IMR-90 (cell line): ENCODE measurements around the gene PIGN. TPM values are rescaled to one million over a fixed set of nuclear protein-coding genes. Genes with fewer than 3 reads are reported as not detected.

Experiments
- ATAC-seq: fragments of 200-7000 bp; cut with Tn5 transposase; 2 replicates; pipeline ENCODE4 v1.9.1; 2020; ENCODE audit warnings: low read depth, mild to moderate bottlenecking, moderate library complexity
- BruUV-seq: library from RNA; stranded (reverse); fragments of 400-500 nt; replicated peaks from 2 replicates; lab custom pipeline; 2021; lab: Mats Ljungman, UMichigan
- CTCF ChIA-PET: fragments of 300-600 bp; formaldehyde crosslinking; extraction: SDS; loops from one replicate; lab custom pipeline; 2021; ENCODE audit warnings: antibody characterized with exemption; lab: Yijun Ruan, JAX
- POLR2A ChIA-PET: fragments of 300-600 bp; sonication (Branson Sonifier 250); formaldehyde crosslinking; loops from one replicate; lab custom pipeline; 2022; ENCODE audit warnings: antibody characterized with exemption; ENCODE audit not compliant: unreplicated experiment; lab: Charles Lee
- DNase-seq: peaks from one replicate; pipeline ENCODE4 v3.0.0; 2013
- H2AFZ ChIP-seq: replicated peaks from 2 replicates; pipeline ENCODE3; 2013; ENCODE audit warnings: low read length, mild to moderate bottlenecking; ENCODE audit not compliant: poor library complexity
- H2AK5ac ChIP-seq: 2 replicates; pipeline ENCODE4 v1.6.1; 2013; ENCODE audit warnings: low read depth, low read length, inconsistent platforms
- H2AK9ac ChIP-seq: replicated peaks from 2 replicates; pipeline ENCODE3; 2013; ENCODE audit warnings: mild to moderate bottlenecking, low read depth, low read length, moderate library complexity; ENCODE audit not compliant: poor library complexity
- H2BK120ac ChIP-seq: 2 replicates; pipeline ENCODE4 v1.6.1; 2013; ENCODE audit warnings: low read depth, low read length, inconsistent platforms
- H2BK15ac ChIP-seq: 3 replicates; pipeline ENCODE4 v1.6.1; 2013; ENCODE audit warnings: low read depth, low read length, inconsistent platforms
- H2BK20ac ChIP-seq: 2 replicates; pipeline ENCODE4 v1.6.1; 2013; ENCODE audit warnings: low read depth, mild to moderate bottlenecking, inconsistent platforms, low read length, moderate library complexity
- H2BK5ac ChIP-seq: 2 replicates; pipeline ENCODE4 v1.6.1; 2013; ENCODE audit warnings: mild to moderate bottlenecking, low read depth, low read length, inconsistent platforms; ENCODE audit not compliant: poor library complexity, severe bottlenecking
- H3K14ac ChIP-seq: replicated peaks from 2 replicates; pipeline ENCODE4 v1.6.1; 2013; ENCODE audit warnings: low read depth, low read length, inconsistent platforms
- H3K18ac ChIP-seq: 2 replicates; pipeline ENCODE4 v1.6.1; 2013; ENCODE audit warnings: low read depth, low read length, control low read depth
- H3K23ac ChIP-seq: 2 replicates; pipeline ENCODE4 v1.6.1; 2013; ENCODE audit warnings: low read depth, low read length, inconsistent platforms
- H3K27ac ChIP-seq: 2 replicates; pipeline ENCODE4 v1.5.1; 2013; ENCODE audit warnings: mild to moderate bottlenecking, control low read depth, low read length; ENCODE audit not compliant: insufficient read depth
- H3K27me3 ChIP-seq: 2 replicates; pipeline ENCODE4 v1.6.1; 2013; ENCODE audit warnings: low read length; ENCODE audit not compliant: control insufficient read depth, insufficient read depth
- H3K36me3 ChIP-seq: 2 replicates; pipeline ENCODE4 v1.6.1; 2013; ENCODE audit warnings: low read length, mixed read lengths; ENCODE audit not compliant: control insufficient read depth, insufficient read depth
- H3K4ac ChIP-seq: 2 replicates; pipeline ENCODE4 v1.6.1; 2013; ENCODE audit warnings: low read depth, low read length, inconsistent platforms
- H3K4me1 ChIP-seq: 2 replicates; pipeline ENCODE4 v1.6.1; 2013; ENCODE audit warnings: low read length, mixed read lengths; ENCODE audit not compliant: control insufficient read depth, insufficient read depth
- H3K4me2 ChIP-seq: 2 replicates; pipeline ENCODE4 v1.6.1; 2013; ENCODE audit warnings: low read depth, mild to moderate bottlenecking, control low read depth, low read length, moderate library complexity
- H3K4me3 ChIP-seq: 2 replicates; pipeline ENCODE4 v1.5.1; 2013; ENCODE audit warnings: low read depth, mild to moderate bottlenecking, control low read depth, low read length, moderate library complexity; ENCODE audit not compliant: insufficient read depth
- H3K56ac ChIP-seq: 2 replicates; pipeline ENCODE4 v1.6.1; 2013; ENCODE audit warnings: low read length, inconsistent platforms; ENCODE audit not compliant: insufficient read depth; ENCODE audit errors: extremely low read depth
- H3K79me1 ChIP-seq, 2 experiments: 2 replicates each; pipeline ENCODE4 v1.6.1; 2013; ENCODE audit warnings: low read length in 2 of 2, inconsistent platforms in 1 of 2, low read depth in 1 of 2
- H3K9ac ChIP-seq: 2 replicates; pipeline ENCODE4 v1.6.1; 2013; ENCODE audit warnings: low read depth, low read length, control low read depth
- H3K9me1 ChIP-seq: 2 replicates; pipeline ENCODE4 v1.6.1; 2013; ENCODE audit warnings: low read length, inconsistent platforms; ENCODE audit not compliant: insufficient read depth
- H3K9me3 ChIP-seq: 2 replicates; pipeline ENCODE4 v1.6.1; 2013; ENCODE audit warnings: low read length; ENCODE audit not compliant: control insufficient read depth, insufficient read depth
- H4K20me1 ChIP-seq: 2 replicates; pipeline ENCODE4 v1.6.1; 2013; ENCODE audit warnings: low read length, inconsistent platforms; ENCODE audit not compliant: insufficient read depth
- H4K5ac ChIP-seq: 2 replicates; pipeline ENCODE4 v1.6.1; 2013; ENCODE audit warnings: mild to moderate bottlenecking, low read depth, low read length, control low read depth
- H4K8ac ChIP-seq, 2 experiments: 2 replicates each; pipeline ENCODE4 v1.6.1; 2013; ENCODE audit warnings: low read depth in 2 of 2, low read length in 2 of 2, control low read depth in 1 of 2, inconsistent platforms in 1 of 2
- H4K91ac ChIP-seq: 2 replicates; pipeline ENCODE4 v1.6.1; 2013; ENCODE audit warnings: low read depth, low read length, inconsistent platforms; ENCODE audit not compliant: insufficient read depth
- BHLHE40 ChIP-seq: fragments of 150-350 bp; IDR thresholded peaks from 2 replicates; pipeline ENCODE4 v1.6.1; 2016; ENCODE audit warnings: mild to moderate bottlenecking, low read depth, low read length
- CHD1 ChIP-seq: IDR thresholded peaks from 2 replicates; pipeline ENCODE4 v1.6.1; 2012; ENCODE audit warnings: low read depth, low read length, improper control_type of control experiment
- CTCF ChIP-seq: conservative IDR thresholded peaks from 2 replicates; pipeline ENCODE4 v1.5.1; 2012; ENCODE audit warnings: mild to moderate bottlenecking, low read depth, low read length, improper control_type of control experiment
- ELK1 ChIP-seq: fragments of 150-350 bp; IDR thresholded peaks from 2 replicates; pipeline ENCODE4 v1.6.1; 2016; ENCODE audit warnings: low read depth, mild to moderate bottlenecking, low read length, moderate library complexity, borderline replicate concordance
- MAZ ChIP-seq: IDR thresholded peaks from 2 replicates; pipeline ENCODE4 v1.6.1; 2012; ENCODE audit warnings: low read depth, mild to moderate bottlenecking, low read length, improper control_type of control experiment, moderate library complexity, borderline replicate concordance
- MXI1 ChIP-seq: IDR thresholded peaks from 2 replicates; pipeline ENCODE4 v1.6.1; 2012; ENCODE audit warnings: low read depth, mild to moderate bottlenecking, low read length, moderate library complexity, borderline replicate concordance
- SMC3 ChIP-seq: fragments of 150-350 bp; IDR thresholded peaks from 2 replicates; pipeline ENCODE4 v1.6.1; 2016; ENCODE audit warnings: low read depth, mild to moderate bottlenecking, antibody characterized with exemption, low read length, moderate library complexity
- WGBS, 2 experiments: methylation state at CpG; one replicate each; pipeline versions ENCODE4 v1.1.5 to v1.1.7; 2013; ENCODE audit warnings: missing lambda C conversion rate in 2 of 2; ENCODE audit not compliant: insufficient read length in 1 of 2; ENCODE audit errors: extremely low coverage in 2 of 2; 5-methylcytosine and 5-hydroxymethylcytosine counted together
- dilution Hi-C: fragments of 300-500 bp; cut with HindIII; formaldehyde crosslinking; loops from one replicate; pipeline ENCODE4 v1.14.3; 2018; ENCODE audit warnings: low sequenced_read_pairs; ENCODE audit not compliant: unreplicated experiment
- in situ Hi-C: fragments of 300-500 bp; cut with MboI; formaldehyde crosslinking; loops from 3 replicates; pipeline ENCODE4 v1.14.3; 2019; ENCODE audit warnings: low sequenced_read_pairs, inconsistent platforms, mixed read lengths
- intact Hi-C: fragments of 100-400 bp; cut with micrococcal nuclease; formaldehyde crosslinking; loops from 2 replicates; pipeline ENCODE4 v1.10.0; 2022
- polyA plus RNA-seq, 3 experiments: library from polyadenylated mRNA; depleted of rRNA; stranded (reverse); fragments of >200 nt; gene quantifications; 2 replicates each; pipeline ENCODE4 v1.2.3, GENCODE V29; 2012; ENCODE audit warnings: low replicate concordance in 1 of 3
- total RNA-seq: library from RNA; depleted of rRNA; stranded (reverse); fragments of >200 nt; gene quantifications from 2 replicates; pipeline ENCODE4 v1.2.3, GENCODE V29; 2012

Gene PIGN
- total and polyA plus RNA-seq, 2 of the 4 experiments (the other 2 are of a cell fraction) = 9.0 to 17.9 TPM

GRCh38 chr18:62152844-62153243 lies 34.0 kb downstream of the PIGN start:
- no peak overlapping the region for H3K4ac ChIP-seq
- no peak overlapping the region for H4K5ac ChIP-seq
- H3K27me3 ChIP-seq = no peaks in the 10 kb centered on the region
- H3K4me1 ChIP-seq = no peaks in the 10 kb centered on the region
- H3K4me3 ChIP-seq = no peak overlapping the region
- WGBS, 2 experiments = no CpG with 5 or more reads among the region's 1 CpG
- H3K9me1 ChIP-seq = no peaks in the 10 kb centered on the region
- DNase-seq (no peak), ATAC-seq (no peak)
- H3K4me2 ChIP-seq = no peak overlapping the region
- H3K9ac ChIP-seq = no peak overlapping the region
- no peak overlapping the region for H2AK5ac ChIP-seq
- intact Hi-C loops (no loop called here), in situ Hi-C loops (no loop called here), dilution Hi-C loops (no loop called here)
- no peak overlapping the region for H3K56ac ChIP-seq
- no peak overlapping the region for H3K27ac ChIP-seq
- no peak overlapping the region for H4K8ac ChIP-seq
- TF ChIP-seq MAZ (no peak), ELK1 (no peak), SMC3 (no peak), CHD1 (no peak), MXI1 (no peak), CTCF (no peak), BHLHE40 (no peak)
- H2BK20ac ChIP-seq = no peak overlapping the region
- no peak overlapping the region for H4K91ac ChIP-seq
- no peaks in the 10 kb centered on the region for H3K79me1 ChIP-seq
- H4K20me1 ChIP-seq = no peaks in the 10 kb centered on the region
- no TSS peak for BruUV-seq
- H2AK9ac ChIP-seq = no peak overlapping the region
- CTCF ChIA-PET = no interaction called here
- no peak overlapping the region for H2AFZ ChIP-seq
- H3K9me3 ChIP-seq = no peaks in the 10 kb centered on the region
- H3K23ac ChIP-seq = no peak overlapping the region
- H3K14ac ChIP-seq = no peak overlapping the region
- H3K36me3 ChIP-seq = peaks cover 2% of the 10 kb centered on the region
- no peak overlapping the region for H2BK120ac ChIP-seq
- no peak overlapping the region for H2BK5ac ChIP-seq
- POLR2A ChIA-PET = no interaction called here
- no peak overlapping the region for H2BK15ac ChIP-seq
- H3K18ac ChIP-seq = no peak overlapping the region
